ENCODE data around the gene P4HA2.
A peak's percentile ranks its signal among the peaks of the same experiment; 100 is the strongest.

Gene P4HA2

GRCh38 chr5:132179405-132179804 is 48.2 kb downstream of the P4HA2 start:
- Histone ChIP-seq H3K27ac (ENCODE audit: low read length) (no peak overlapping the region), H3K9ac (ENCODE audit: low read length) (no peak overlapping the region), H3K9me3 (replicated peaks; ENCODE audit: insufficient read depth, low read length) (no peaks in the 10 kb centered on the region), H3K4me1 (ENCODE audit: low read length) (no peaks in the 10 kb centered on the region), H4K20me1 (ENCODE audit: insufficient read depth, low read length) (no peaks in the 10 kb centered on the region), H3K4me2 (ENCODE audit: low read depth, low read length) (no peak overlapping the region), H2AFZ (ENCODE audit: low read length) (no peak overlapping the region), H3K4me3 (ENCODE audit: low read length) (no peak overlapping the region), H3K79me2 (ENCODE audit: low read length) (no peaks in the 10 kb centered on the region), H3K36me3 (replicated peaks; ENCODE audit: insufficient read depth, low read length) (no peaks in the 10 kb centered on the region), H3K27me3 (replicated peaks; ENCODE audit: insufficient read depth, low read length) (no peaks in the 10 kb centered on the region), H3F3A (ENCODE audit: insufficient read depth, low read length) (no peaks in the 10 kb centered on the region), H3K9me2 (replicated peaks; ENCODE audit: insufficient read depth, low read length) (no peaks in the 10 kb centered on the region)
- TF ChIP-seq EZH2 (optimal IDR thresholded peaks at IDR 0.05; ENCODE audit: low read depth, low read length) = no peak
- TF ChIP-seq EZH2phosphoT487 (IDR thresholded peaks at IDR 0.05; ENCODE audit: low read length) = no peak
- TF ChIP-seq CTCF (IDR thresholded peaks at IDR 0.05; ENCODE audit: low read length) = no peak
- DNase-seq = no peak

- Histone ChIP-seq H3F3A (ENCODE audit: insufficient read depth, low read length) (no peaks in the 10 kb centered on the region), H3K27me3 (replicated peaks; ENCODE audit: insufficient read depth, low read length) (no peaks in the 10 kb centered on the region), H3K36me3 (replicated peaks; ENCODE audit: insufficient read depth, low read length) (no peaks in the 10 kb centered on the region), H3K79me2 (ENCODE audit: low read length) (no peaks in the 10 kb centered on the region), H3K4me2 (ENCODE audit: low read depth, low read length) (no peak overlapping the region), H3K4me3 (ENCODE audit: low read length) (no peak overlapping the region), H3K4me1 (ENCODE audit: low read length) (no peaks in the 10 kb centered on the region), H3K9me3 (replicated peaks; ENCODE audit: insufficient read depth, low read length) (no peaks in the 10 kb centered on the region), H4K20me1 (ENCODE audit: insufficient read depth, low read length) (no peaks in the 10 kb centered on the region), H2AFZ (ENCODE audit: low read length) (no peak overlapping the region), H3K27ac (ENCODE audit: low read length) (no peak overlapping the region), H3K9me2 (replicated peaks; ENCODE audit: insufficient read depth, low read length) (no peaks in the 10 kb centered on the region), H3K9ac (ENCODE audit: low read length) (no peak overlapping the region)
- no peak for DNase-seq
- TF ChIP-seq EZH2phosphoT487 (IDR thresholded peaks at IDR 0.05; ENCODE audit: low read length) (no peak), EZH2 (optimal IDR thresholded peaks at IDR 0.05; ENCODE audit: low read depth, low read length) (no peak), CTCF (IDR thresholded peaks at IDR 0.05; ENCODE audit: low read length) (no peak)
These were observed 49.9 kb downstream of the P4HA2 start for GRCh38 chr5:132177691-132178149.

- Histone ChIP-seq H3K27ac (ENCODE audit: low read length) (no peak overlapping the region), H3K4me3 (ENCODE audit: low read length) (peak overlapping the region; percentile 13; the same call in 1 of the 2 replicates), H3K9me2 (replicated peaks; ENCODE audit: insufficient read depth, low read length) (no peaks in the 10 kb centered on the region), H3K9me3 (replicated peaks; ENCODE audit: insufficient read depth, low read length) (no peaks in the 10 kb centered on the region), H3K4me2 (ENCODE audit: low read depth, low read length) (peak overlapping the region; percentile 42), H3K79me2 (ENCODE audit: low read length) (no peaks in the 10 kb centered on the region), H3F3A (ENCODE audit: insufficient read depth, low read length) (no peaks in the 10 kb centered on the region), H2AFZ (ENCODE audit: low read length) (peak overlapping the region; percentile 31), H3K36me3 (replicated peaks; ENCODE audit: insufficient read depth, low read length) (no peaks in the 10 kb centered on the region), H4K20me1 (ENCODE audit: insufficient read depth, low read length) (no peaks in the 10 kb centered on the region), H3K27me3 (replicated peaks; ENCODE audit: insufficient read depth, low read length) (no peaks in the 10 kb centered on the region), H3K4me1 (ENCODE audit: low read length) (no peaks in the 10 kb centered on the region), H3K9ac (ENCODE audit: low read length) (no peak overlapping the region)
- peak; percentile 21 for DNase-seq
- TF ChIP-seq EZH2phosphoT487 (IDR thresholded peaks at IDR 0.05; ENCODE audit: low read length) = no peak
- TF ChIP-seq CTCF (IDR thresholded peaks at IDR 0.05; ENCODE audit: low read length) = peak; percentile 48
- TF ChIP-seq EZH2 (optimal IDR thresholded peaks at IDR 0.05; ENCODE audit: low read depth, low read length) = no peak
These were observed 50.7 kb downstream of the P4HA2 start for GRCh38 chr5:132176987-132177386.

All from MM.1S (cell line).